HG02678 (cell line): ENCODE results near the gene CEP290.
"Not testable (repeated sequence)": the region's sequence is repeated elsewhere in the genome, so short reads cannot be mapped to it uniquely, and the experiment has no call there.

Source experiments
- ATAC-seq: cut with Tn5 transposase; IDR thresholded peaks from one replicate; pipeline ENCODE4 v1.9.1; 2021; ENCODE audit warnings: mild to moderate bottlenecking, moderate library complexity; ENCODE audit not compliant: unreplicated experiment

Gene CEP290

GRCh38 chr12:88057994-88058718, 83.7 kb downstream of the CEP290 start:
- no peak for ATAC-seq

- no peak for ATAC-seq
These were observed 85.3 kb downstream of the CEP290 start for GRCh38 chr12:88056571-88056970.

GRCh38 chr12:88052686-88053085, 89.2 kb downstream of the CEP290 start:
- peak; percentile 56 for ATAC-seq

- ATAC-seq = no peak
These were observed 97.9 kb downstream of the CEP290 start for GRCh38 chr12:88044035-88044434.

GRCh38 chr12:88037770-88038169, 104.1 kb downstream of the CEP290 start:
- no peak for ATAC-seq

GRCh38 chr12:88036353-88036965, 105.4 kb downstream of the CEP290 start:
- no peak for ATAC-seq

GRCh38 chr12:88035907-88036289, 106.0 kb downstream of the CEP290 start:
- peak; percentile 14 for ATAC-seq

- peak; percentile 100 for ATAC-seq
These were observed 106.5 kb downstream of the CEP290 start for GRCh38 chr12:88035271-88035906.

GRCh38 chr12:88031161-88031560, 110.7 kb downstream of the CEP290 start:
- not testable (repeated sequence) for ATAC-seq

- ATAC-seq = no peak
These were observed 112.7 kb downstream of the CEP290 start, which contains the start of gene C12orf50 for GRCh38 chr12:88029093-88029665. C12orf50 (minus strand) TSS chr12:88029401; CDS start chr12:88026962, 2,439 bp downstream.

- no peak for ATAC-seq
These were observed 115.7 kb downstream of the CEP290 start for GRCh38 chr12:88026196-88026595.

- ATAC-seq = no peak
These were observed 123.9 kb downstream of the CEP290 start for GRCh38 chr12:88017964-88018363.

GRCh38 chr12:88015825-88016224, 126.1 kb downstream of the CEP290 start:
- no peak for ATAC-seq

GRCh38 chr12:88011755-88012154, 130.1 kb downstream of the CEP290 start:
- ATAC-seq = no peak

GRCh38 chr12:88006351-88006750, 135.5 kb downstream of the CEP290 start:
- ATAC-seq = no peak

GRCh38 chr12:88001327-88001726, 140.6 kb downstream of the CEP290 start:
- no peak for ATAC-seq
